Heart left ventricle (tissue), 16 donors: ENCODE data around the gene APLP2. TPM values are rescaled to one million over a fixed set of nuclear protein-coding genes. Genes with fewer than 3 reads are reported as not detected.

Experiments
- ATAC-seq, 4 donors: fragments of 200-7000 bp; cut with Tn5 transposase; one replicate each; pipeline ENCODE4 v1.9.1; 2020 to 2022; ENCODE audit warnings: moderate library complexity in 4 of 4, mild to moderate bottlenecking in 3 of 4, moderate number of reproducible peaks in 1 of 4
- DNase-seq, 5 donors: peaks; one replicate each; pipeline ENCODE4 v3.0.0-alpha.2; 2020
- H3K27ac ChIP-seq, 12 donors: fragments of 200-600 bp; sonication (generic) in 4 of 12; one replicate each; pipeline versions ENCODE4 v1.5.0 to v1.8.0; 2016 to 2022; ENCODE audit warnings: mild to moderate bottlenecking in 2 of 12
- H3K27me3 ChIP-seq, 9 donors: fragments of 200-600 bp; sonication (generic) in 2 of 9; one replicate each; pipeline versions ENCODE4 v1.5.1 to v1.8.0; 2016 to 2022; ENCODE audit warnings: mild to moderate bottlenecking in 3 of 9
- H3K36me3 ChIP-seq, 9 donors: fragments of 200-600 bp; sonication (generic) in 2 of 9; one replicate each; pipeline versions ENCODE4 v1.5.0 to v1.8.0; 2018 to 2022; ENCODE audit warnings: mild to moderate bottlenecking in 2 of 9
- H3K4me1 ChIP-seq, 12 donors: fragments of 200-600 bp; sonication (generic) in 4 of 12; one replicate each; pipeline versions ENCODE4 v1.5.0 to v1.8.0; 2016 to 2022; ENCODE audit warnings: mild to moderate bottlenecking in 3 of 12
- H3K4me3 ChIP-seq, 12 donors: fragments of 200-600 bp; sonication (generic) in 4 of 12; one replicate each; pipeline versions ENCODE4 v1.5.0 to v1.8.0; 2017 to 2022; ENCODE audit warnings: mild to moderate bottlenecking in 9 of 12, moderate library complexity in 4 of 12
- H3K9me3 ChIP-seq, 12 donors: fragments of 200-600 bp; sonication (generic) in 4 of 12; one replicate each; pipeline versions ENCODE4 v1.5.0 to v1.8.0; 2016 to 2022; ENCODE audit warnings: mild to moderate bottlenecking in 1 of 12
- POLR2A ChIP-seq, 2 donors: fragments of 450-650 bp; IDR thresholded peaks; one replicate each; pipeline ENCODE4 v1.6.1; 2017; ENCODE audit warnings: antibody characterized with exemption in 2 of 2, mild to moderate bottlenecking in 2 of 2, moderate library complexity in 2 of 2
- WGBS, 4 donors: extraction: QIAGEN DNeasy Blood & Tissue Kit in 2 of 4; methylation state at CpG; one replicate each; pipeline versions ENCODE4 v1.1.5 to v1.1.7; 2013 to 2018; 5-methylcytosine and 5-hydroxymethylcytosine counted together
- intact Hi-C, 10 donors: fragments of 100-400 bp; cut with DNase I; formaldehyde crosslinking; loops; one replicate each; pipeline versions ENCODE4 v1.11.1 to v1.14.2; 2022
- polyA plus RNA-seq, 2 donors: library from polyadenylated mRNA; stranded (reverse); fragments of 200-250 nt; gene quantifications; one replicate each; pipeline ENCODE4 v1.2.3, GENCODE V29; 2013
- total RNA-seq, 9 donors: library from RNA; depleted of rRNA in 2 of 9; stranded (reverse); fragments of >200 nt in 2 of 9; fragmentation: NEBNext Ultra II Directional in 3 of 9; extraction: Animal tissue kit (Norgen Biotek cat#: 25700) in 3 of 9; gene quantifications; one replicate each; pipeline versions ENCODE4 v1.1.0 to v1.2.4, GENCODE V29; 2016 to 2023
- TF ChIP-seq, protein P1 (sequence below), 12 donors: fragments of 200-600 bp; sonication (generic) in 4 of 12; IDR thresholded peaks; one replicate each; pipeline versions ENCODE4 v1.5.0 to v1.8.0; 2018 to 2022; ENCODE audit warnings: antibody characterized with exemption in 12 of 12, mild to moderate bottlenecking in 5 of 12
- donor health status: ischemic (EF 13 %, LVEDD 7.1; RV severe dilation, severe dysfunction).
- donor health status: healthy with polysubstance abuse.
- donor health status: DM: no; HTN: yes; CAD: no.
- donor health status: DM: no; HTN: no; CAD: no.
- donor health status: ischemic (EF 25% LVEDD 6.9; RV normal size, moderate dysfunction).
- donor health status: ischemic (EF 25% LVEDD 5.7; RV mildly dilated, moderate dysfunction).
- donor health status: healthy.
- donor health status: DM: yes; HTN: yes; CAD: no.
- donor health status: ischemic (EF 35%, LVEDD 5.7; RV mildly dilated, moderate dysfunction).
- donor health status: nonischemic (EF 11% LVEDD 7.7; RV severe dilation, severe dysfunction).
- donor health status: DM: yes; HTN: yes; CAD: no.
- donor health status: PGD.
- donor health status: ischemic (EF 29% LVEDD 5.4; RV normal size, mild dysfunction).
- donor health status: nonischemic (EF 23%, LVEDD 6.1; RV moderate dilation, normal function).

Gene APLP2
- total and polyA plus RNA-seq, 11 donors, result 121 to 423 (median 325) TPM

- TF ChIP-seq POLR2A (IDR thresholded peaks at IDR 0.05), result no peak
- TF ChIP-seq, protein P1, sequence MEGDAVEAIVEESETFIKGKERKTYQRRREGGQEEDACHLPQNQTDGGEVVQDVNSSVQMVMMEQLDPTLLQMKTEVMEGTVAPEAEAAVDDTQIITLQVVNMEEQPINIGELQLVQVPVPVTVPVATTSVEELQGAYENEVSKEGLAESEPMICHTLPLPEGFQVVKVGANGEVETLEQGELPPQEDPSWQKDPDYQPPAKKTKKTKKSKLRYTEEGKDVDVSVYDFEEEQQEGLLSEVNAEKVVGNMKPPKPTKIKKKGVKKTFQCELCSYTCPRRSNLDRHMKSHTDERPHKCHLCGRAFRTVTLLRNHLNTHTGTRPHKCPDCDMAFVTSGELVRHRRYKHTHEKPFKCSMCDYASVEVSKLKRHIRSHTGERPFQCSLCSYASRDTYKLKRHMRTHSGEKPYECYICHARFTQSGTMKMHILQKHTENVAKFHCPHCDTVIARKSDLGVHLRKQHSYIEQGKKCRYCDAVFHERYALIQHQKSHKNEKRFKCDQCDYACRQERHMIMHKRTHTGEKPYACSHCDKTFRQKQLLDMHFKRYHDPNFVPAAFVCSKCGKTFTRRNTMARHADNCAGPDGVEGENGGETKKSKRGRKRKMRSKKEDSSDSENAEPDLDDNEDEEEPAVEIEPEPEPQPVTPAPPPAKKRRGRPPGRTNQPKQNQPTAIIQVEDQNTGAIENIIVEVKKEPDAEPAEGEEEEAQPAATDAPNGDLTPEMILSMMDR (IDR thresholded peaks at IDR 0.05), result no peak
- WGBS, 4 donors, result 44 to 54% (median 49%) methylated on average over 2 of the region's 2 CpGs
- no peak for ATAC-seq
- Histone ChIP-seq H3K36me3 (no peaks in the 10 kb centered on the region), H3K27ac (no peak overlapping the region), H3K27me3 (no peaks in the 10 kb centered on the region), H3K9me3 (no peaks in the 10 kb centered on the region), H3K4me3 (no peak overlapping the region), H3K4me1 (no peaks in the 10 kb centered on the region)
- no peak for DNase-seq
- intact Hi-C loops, result no loop called here
Observed at GRCh38 chr11:130023204-130023603, 46.5 kb upstream of the APLP2 start.

- H3K4me3 ChIP-seq, result no peak overlapping the region
Observed at GRCh38 chr11:130024361-130024760, 45.3 kb upstream of the APLP2 start.

DNA sequence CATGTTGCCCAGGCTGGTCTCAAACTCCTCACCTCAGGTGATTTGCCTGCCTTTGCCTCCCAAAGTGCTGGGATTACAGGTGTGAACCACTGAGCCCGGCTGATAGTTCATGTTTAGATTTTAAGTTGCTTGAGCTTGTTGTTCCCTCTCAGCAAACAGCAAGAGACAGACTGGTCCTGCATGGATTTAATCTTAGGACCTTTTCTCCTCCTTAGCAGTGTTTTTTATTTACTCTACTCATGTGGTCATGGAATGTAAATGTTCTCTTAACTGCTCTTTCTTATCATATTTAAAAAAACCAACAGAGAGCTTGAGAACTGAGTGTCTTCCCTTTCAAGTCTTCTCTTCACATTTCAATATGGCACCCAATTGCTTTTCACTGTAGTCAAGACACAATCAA is 44.3 kb upstream of the APLP2 start:
- 89 to 98% (median 93%) methylated on average over 1 of the region's 1 CpG for WGBS, 4 donors
- no peak for TF ChIP-seq POLR2A (IDR thresholded peaks at IDR 0.05)
- TF ChIP-seq, protein P1 (IDR thresholded peaks at IDR 0.05), result no peak
- no peaks in the 10 kb centered on the region for H3K36me3 ChIP-seq
- no peaks in the 10 kb centered on the region for H3K9me3 ChIP-seq
- H3K27ac ChIP-seq, result no peak overlapping the region
- H3K4me1 ChIP-seq, result no peaks in the 10 kb centered on the region
- no peaks in the 10 kb centered on the region for H3K27me3 ChIP-seq
- DNase-seq (no peak), ATAC-seq (no peak)
- intact Hi-C loops, result no loop called here
- no peak overlapping the region for H3K4me3 ChIP-seq

More at GRCh38 chr11:130024361-130024760, 45.3 kb upstream of the APLP2 start:
- H3K36me3 ChIP-seq, result no peaks in the 10 kb centered on the region
- TF ChIP-seq, protein P1 (IDR thresholded peaks at IDR 0.05), result no peak
- TF ChIP-seq POLR2A (IDR thresholded peaks at IDR 0.05), result no peak
- DNase-seq (no peak), ATAC-seq (no peak)
- no peaks in the 10 kb centered on the region for H3K4me1 ChIP-seq
- no peaks in the 10 kb centered on the region for H3K27me3 ChIP-seq
- intact Hi-C loops, result no loop called here
- 51 to 76% (median 66%) methylated on average over 1 of the region's 1 CpG for WGBS, 4 donors
- H3K27ac ChIP-seq, result no peak overlapping the region
- no peaks in the 10 kb centered on the region for H3K9me3 ChIP-seq

DNA sequence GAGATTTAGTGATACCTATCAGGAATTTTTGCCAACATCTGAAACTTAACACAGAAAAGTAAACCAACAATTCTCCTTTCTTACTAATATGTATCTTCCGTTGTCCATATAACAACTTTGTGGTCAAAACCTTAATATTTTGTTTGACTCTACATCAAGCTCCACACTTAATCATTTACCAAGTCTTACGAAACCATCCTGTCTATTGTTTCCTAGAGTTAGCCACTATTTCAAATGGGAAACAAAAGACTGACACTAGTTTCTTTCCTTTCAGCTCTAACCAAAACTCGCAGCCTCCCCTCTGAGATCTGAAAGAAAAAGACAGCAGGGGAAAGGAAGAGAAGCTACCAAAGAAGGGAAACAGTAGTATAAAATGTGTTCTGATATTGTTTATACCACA is 40.6 kb upstream of the APLP2 start:
- Histone ChIP-seq H3K4me3 (no peak overlapping the region), H3K36me3 (no peaks in the 10 kb centered on the region), H3K4me1 (no peaks in the 10 kb centered on the region), H3K27ac (no peak overlapping the region), H3K9me3 (no peaks in the 10 kb centered on the region), H3K27me3 (no peaks in the 10 kb centered on the region)
- DNase-seq, result no peak
- 90 to 92% (median 91%) methylated on average over 3 of the region's 3 CpGs for WGBS, 4 donors
- intact Hi-C loops, result no loop called here
- TF ChIP-seq, protein P1 (IDR thresholded peaks at IDR 0.05), result no peak
- no peak for TF ChIP-seq POLR2A (IDR thresholded peaks at IDR 0.05)
- ATAC-seq, result no peak
